ENCODE results near the gene ARAP1. TPM values are rescaled to one million over a fixed set of nuclear protein-coding genes. Genes with fewer than 3 reads are reported as not detected.
A peak's percentile ranks its signal among the peaks of the same experiment; 100 is the strongest.

Gene ARAP1
- total RNA-seq, 2 experiments from 2014 or later: 69.9 to 76.6 TPM

DNA sequence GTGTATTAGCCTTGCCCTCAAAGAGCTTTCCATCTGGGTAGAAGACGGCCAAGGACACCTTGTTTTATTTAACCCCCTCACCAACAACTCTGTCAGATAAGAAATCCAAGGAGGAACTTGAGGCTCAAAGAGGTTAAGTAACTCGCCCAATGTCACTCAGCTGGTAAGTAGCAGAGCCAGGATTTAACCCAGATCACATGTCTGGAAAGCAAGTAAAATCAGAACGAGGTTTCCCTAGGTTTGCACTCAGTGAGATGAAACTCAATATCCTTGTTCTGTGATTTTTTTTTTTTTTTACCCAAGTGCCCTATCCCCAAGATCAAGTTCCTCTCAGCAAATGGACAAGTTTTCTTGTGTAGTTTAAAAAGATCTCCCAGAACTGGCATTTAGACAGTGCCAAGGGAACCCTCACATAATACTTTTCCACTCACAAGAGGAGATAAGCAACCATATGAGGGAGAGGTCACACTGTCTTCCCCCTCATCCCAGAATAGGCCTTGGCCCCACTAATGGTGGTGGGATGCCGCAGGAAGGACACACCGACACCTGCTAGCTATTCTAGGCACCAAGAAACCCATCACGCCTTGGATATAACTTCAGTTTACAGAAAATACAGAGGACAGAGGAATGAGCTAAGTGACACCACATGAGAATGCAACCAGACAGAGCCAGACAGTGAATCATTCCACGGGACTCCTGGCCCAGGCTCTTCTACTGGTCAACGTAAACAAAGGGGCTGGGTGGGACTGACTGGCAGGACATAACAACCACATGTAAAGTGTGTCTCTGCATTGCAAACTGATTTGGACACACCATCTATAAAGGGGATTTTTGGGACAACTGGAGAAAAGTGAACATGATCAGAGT lies 8.6 kb upstream of the ARAP1 start:
- H3K9me3 Mint-ChIP-seq (ENCODE audit: low read depth): no peaks in the 10 kb centered on the region
- no peak overlapping the region for H3K4me3 Mint-ChIP-seq
- intact Hi-C loops (cut with DNase I, micrococcal nuclease): no loop called here
- H3K4me1 Mint-ChIP-seq: peaks cover 17% of the 10 kb centered on the region
- DNase-seq: no peak
- no peak overlapping the region for H3K27ac Mint-ChIP-seq
- ATAC-seq: no peak
- H3K27me3 Mint-ChIP-seq: no peaks in the 10 kb centered on the region
- POLR2A ChIA-PET: interaction anchor here (0.6 kb wide), 1 partner anchor 486 kb away, joined by 3 read pairs; no protein-coding TSS in a partner anchor
- peaks cover 2% of the 10 kb centered on the region for H3K36me3 Mint-ChIP-seq (ENCODE audit: low read depth)
- CTCF ChIA-PET: no interaction called here

DNA sequence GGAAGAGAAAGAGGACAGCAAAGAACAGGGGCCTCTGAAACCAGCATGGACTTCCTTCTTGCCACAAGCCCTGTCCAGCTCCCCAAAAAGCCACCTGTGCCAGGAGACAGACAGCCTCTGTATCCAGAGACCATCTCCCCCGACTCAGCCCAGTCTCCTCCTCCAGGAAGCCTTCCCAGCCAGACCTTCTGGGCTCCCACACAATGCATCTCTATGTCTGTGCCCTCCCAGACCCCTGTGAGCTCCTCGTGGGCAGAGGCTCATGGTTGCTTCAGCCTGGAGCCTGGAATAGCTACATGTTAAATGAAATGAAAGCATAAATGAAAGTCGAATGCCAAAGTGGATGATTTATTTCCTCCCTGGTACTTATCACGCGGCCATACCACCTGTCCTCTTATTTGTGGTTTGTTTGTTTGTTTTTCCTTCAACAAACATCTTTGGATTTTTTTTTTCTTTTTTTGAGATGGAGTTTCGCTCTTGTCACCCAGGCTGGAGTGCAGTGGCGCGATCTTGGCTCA lies 7.3 kb upstream of the ARAP1 start:
- ChIA-PET CTCF (no interaction called here), POLR2A (no interaction called here)
- Mint-ChIP-seq H3K4me1 (peaks cover 17% of the 10 kb centered on the region), H3K27ac (no peak overlapping the region), H3K27me3 (no peaks in the 10 kb centered on the region), H3K36me3 (ENCODE audit: low read depth) (peaks cover 2% of the 10 kb centered on the region), H3K9me3 (ENCODE audit: low read depth) (no peaks in the 10 kb centered on the region), H3K4me3 (no peak overlapping the region)
- intact Hi-C loops (cut with DNase I, micrococcal nuclease): no loop called here
- ATAC-seq (no peak), DNase-seq (no peak)

DNA sequence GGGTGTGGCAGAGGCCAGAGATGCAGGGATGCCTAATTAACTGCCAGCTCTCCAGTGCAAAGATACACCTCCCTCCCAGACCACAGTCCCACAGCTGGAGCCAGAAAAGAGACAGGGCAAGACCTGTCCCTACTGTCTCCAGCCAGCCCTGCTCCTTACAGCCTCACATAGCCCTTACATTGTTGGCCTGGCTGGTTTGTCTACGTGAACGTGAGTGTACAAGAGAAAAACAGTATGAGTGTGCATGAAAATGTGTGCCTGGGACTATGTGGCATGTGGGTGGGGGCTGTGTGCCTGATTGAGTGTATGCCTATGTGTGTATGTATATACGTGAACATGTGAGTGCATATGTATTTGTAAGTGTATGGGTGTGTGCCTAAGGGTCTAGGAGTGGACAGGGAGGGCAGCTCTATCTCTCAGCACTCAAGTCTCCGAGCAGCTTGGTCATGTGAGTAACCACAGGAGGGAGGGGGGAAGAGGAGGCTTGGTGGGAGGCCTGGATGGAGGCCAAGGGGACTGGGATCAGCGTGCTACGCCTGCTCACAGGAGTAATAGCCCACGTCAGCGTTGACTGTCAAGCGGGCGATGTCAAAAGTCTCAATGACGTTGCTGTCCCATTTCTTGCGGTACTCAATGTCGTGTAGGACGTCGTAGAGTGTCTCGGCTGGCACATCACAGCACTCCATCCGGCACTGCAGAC lies 6.6 kb upstream of the ARAP1 start:
- POLR2A ChIA-PET: no interaction called here
- ATAC-seq (no peak), DNase-seq (no peak)
- H3K27ac Mint-ChIP-seq: no peak overlapping the region
- H3K36me3 Mint-ChIP-seq (ENCODE audit: low read depth): peaks cover 2% of the 10 kb centered on the region
- H3K4me3 Mint-ChIP-seq: no peak overlapping the region
- CTCF ChIA-PET: no interaction called here
- H3K9me3 Mint-ChIP-seq (ENCODE audit: low read depth): no peaks in the 10 kb centered on the region
- intact Hi-C loops (cut with DNase I, micrococcal nuclease): no loop called here
- peaks cover 17% of the 10 kb centered on the region for H3K4me1 Mint-ChIP-seq
- H3K27me3 Mint-ChIP-seq: no peaks in the 10 kb centered on the region

DNA sequence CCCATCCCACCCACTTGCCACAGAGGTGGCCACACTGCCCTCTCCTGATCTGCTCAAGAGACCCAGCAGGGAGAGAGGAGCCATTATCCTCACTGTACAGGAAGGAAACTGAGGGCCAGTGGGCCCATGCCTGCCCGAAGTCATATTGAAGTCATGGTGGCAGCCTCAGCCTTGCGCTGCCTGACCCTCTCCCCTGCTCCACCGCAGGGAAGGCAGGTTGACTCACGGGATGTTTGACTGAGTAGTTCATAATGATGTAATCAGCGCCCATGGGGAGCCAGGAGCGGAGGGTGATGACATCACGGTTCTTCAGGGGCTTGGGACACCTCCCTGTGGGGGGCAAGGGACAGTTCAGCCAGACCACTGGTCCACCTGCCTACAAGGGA lies 6.1 kb upstream of the ARAP1 start:
- H3K27me3 Mint-ChIP-seq: no peaks in the 10 kb centered on the region
- DNase-seq: no peak
- intact Hi-C loops (cut with DNase I, micrococcal nuclease): no loop called here
- H3K4me1 Mint-ChIP-seq: peaks cover 15% of the 10 kb centered on the region
- CTCF ChIA-PET: no interaction called here
- no peak for ATAC-seq
- no peak overlapping the region for H3K4me3 Mint-ChIP-seq
- POLR2A ChIA-PET: no interaction called here
- H3K27ac Mint-ChIP-seq: no peak overlapping the region
- H3K36me3 Mint-ChIP-seq (ENCODE audit: low read depth): peaks cover 2% of the 10 kb centered on the region
- H3K9me3 Mint-ChIP-seq (ENCODE audit: low read depth): no peaks in the 10 kb centered on the region

DNA sequence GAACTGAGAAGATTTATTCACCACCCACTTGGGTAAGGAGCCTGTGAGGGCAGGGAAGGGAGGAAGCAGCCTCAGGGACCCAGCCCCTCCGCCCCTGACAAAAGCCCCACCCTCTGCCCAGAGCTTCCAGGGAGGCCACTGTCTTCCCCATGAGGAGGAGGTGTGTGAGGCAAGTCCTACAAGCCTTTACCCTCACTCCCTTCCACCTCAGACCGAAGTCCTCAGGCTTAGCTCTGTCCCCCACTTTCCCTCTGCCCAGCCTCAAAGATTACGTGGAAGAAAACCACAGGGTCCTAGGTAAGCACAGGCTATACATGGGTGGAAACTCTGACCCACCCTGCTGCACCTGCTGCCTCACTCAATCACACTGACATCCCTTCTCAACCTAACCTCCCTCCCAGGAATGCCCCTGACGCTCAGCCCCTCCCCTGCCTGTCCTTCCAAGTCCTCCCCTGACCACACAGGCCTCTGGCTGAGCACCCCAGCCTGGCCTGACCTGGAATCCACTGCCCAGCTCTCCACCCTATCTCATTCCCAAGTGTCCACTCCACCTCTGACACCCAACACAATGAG lies 3.6 kb upstream of the ARAP1 start:
- CTCF ChIA-PET: no interaction called here
- peaks cover 2% of the 10 kb centered on the region for H3K36me3 Mint-ChIP-seq (ENCODE audit: low read depth)
- no peaks in the 10 kb centered on the region for H3K9me3 Mint-ChIP-seq (ENCODE audit: low read depth)
- DNase-seq: no peak
- H3K27me3 Mint-ChIP-seq: no peaks in the 10 kb centered on the region
- no peak overlapping the region for H3K27ac Mint-ChIP-seq
- H3K4me3 Mint-ChIP-seq: no peak overlapping the region
- peaks cover 19% of the 10 kb centered on the region for H3K4me1 Mint-ChIP-seq
- no peak for ATAC-seq
- intact Hi-C loops (cut with DNase I, micrococcal nuclease): no loop called here
- POLR2A ChIA-PET: no interaction called here

DNA sequence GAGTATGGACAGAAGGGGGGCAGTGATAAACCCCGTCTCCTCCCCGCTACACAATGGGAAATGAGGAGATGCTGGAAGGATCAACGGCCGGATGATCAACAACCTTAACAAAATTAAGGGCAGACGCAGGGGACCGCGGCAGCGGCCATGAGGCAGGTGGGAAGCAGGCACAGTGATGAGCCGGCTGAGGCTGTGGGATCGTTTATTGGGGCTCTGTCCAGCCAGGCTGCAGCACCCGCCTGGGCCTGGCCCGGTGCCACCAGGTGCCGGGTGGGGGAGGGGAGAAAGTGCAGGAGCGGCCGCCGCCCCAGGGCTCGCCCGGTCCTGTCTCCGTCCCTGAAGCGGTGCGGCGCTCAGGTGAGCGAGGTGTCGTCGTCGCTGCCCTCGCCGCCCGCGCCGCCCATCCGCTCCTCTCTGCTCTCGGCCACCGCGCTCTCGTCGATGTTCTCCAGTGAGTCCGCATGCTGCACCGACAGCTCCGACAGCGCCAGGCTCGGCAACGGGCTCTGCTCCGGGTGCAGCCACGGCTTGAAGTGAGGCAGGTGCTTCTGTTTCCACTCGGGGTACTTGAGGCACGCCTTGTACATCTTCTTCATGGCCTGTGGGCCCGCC lies 2.4 kb upstream of the ARAP1 start:
- ATAC-seq (no peak), DNase-seq (no peak)
- POLR2A ChIA-PET: no interaction called here
- H3K27me3 Mint-ChIP-seq: no peaks in the 10 kb centered on the region
- H3K36me3 Mint-ChIP-seq (ENCODE audit: low read depth): peaks cover 2% of the 10 kb centered on the region
- CTCF ChIA-PET: no interaction called here
- intact Hi-C loops (cut with DNase I, micrococcal nuclease): no loop called here
- H3K4me1 Mint-ChIP-seq: peaks cover 28% of the 10 kb centered on the region
- no peak overlapping the region for H3K27ac Mint-ChIP-seq
- no peaks in the 10 kb centered on the region for H3K9me3 Mint-ChIP-seq (ENCODE audit: low read depth)
- H3K4me3 Mint-ChIP-seq: no peak overlapping the region

DNA sequence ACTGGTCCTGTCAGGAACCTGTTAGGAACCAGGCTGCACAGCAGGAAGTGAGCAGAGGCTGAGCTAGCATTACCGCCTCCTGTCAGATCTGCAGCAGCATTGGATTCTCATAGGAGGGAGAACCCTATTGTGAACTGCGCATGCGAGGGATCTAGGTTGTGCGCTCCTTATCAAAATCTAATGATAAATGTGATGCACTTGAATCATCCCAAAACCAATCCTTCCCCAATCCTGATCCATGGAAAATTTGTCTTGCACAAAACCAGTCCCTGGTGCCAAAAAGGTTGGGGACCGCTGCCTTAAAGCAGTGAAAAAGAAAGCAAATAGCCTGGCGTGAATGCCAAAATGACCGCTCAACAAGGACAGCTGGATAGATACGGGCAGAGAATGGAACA lies 1.9 kb upstream of the ARAP1 start:
- CTCF ChIA-PET: no interaction called here

DNA sequence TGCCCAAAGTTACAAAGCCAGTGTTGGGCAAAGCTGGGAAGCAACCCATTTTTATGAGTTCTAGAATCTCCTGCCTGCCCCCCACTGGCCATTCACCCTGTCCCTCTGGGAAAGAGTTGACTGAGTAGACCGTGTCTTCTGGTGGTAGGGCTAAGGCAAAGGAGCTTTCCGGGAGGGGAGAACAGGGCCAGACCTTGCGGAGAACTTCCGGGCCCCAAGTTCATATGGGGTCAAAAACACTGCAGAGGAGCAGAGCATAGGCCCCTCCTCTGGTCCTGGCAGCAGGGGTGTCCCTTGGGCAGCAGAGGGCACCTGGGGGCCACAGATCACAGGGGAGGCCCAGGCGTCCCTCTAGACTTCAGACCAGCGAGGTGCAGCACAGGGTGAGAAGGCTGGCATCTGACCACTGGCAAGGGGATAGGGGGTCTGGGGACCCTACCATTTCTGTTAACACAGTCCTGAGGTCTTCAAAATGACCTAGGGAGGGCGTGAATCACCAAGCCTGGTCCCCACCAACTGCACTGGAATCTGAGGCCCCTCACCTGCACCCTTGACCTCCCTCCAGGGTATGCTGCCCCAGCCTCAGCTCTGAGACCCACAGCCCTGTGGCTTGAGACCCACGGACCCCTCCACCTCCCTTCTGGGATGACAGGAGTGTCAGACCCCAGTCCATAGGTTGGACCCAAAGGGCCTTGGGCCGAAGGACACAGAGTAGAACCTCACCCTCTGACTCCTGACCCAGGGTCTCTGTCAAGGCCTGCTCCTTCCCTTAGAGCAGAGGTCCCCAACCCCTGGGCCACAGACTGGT lies 1.3 kb upstream of the ARAP1 start:
- intact Hi-C loops (cut with DNase I, micrococcal nuclease): loop anchor here in 1 of 2 experiments (2.0 kb wide), 2 partner anchors 17 to 41 kb away; partner anchors contain the start of gene STARD10
- CTCF ChIA-PET: interaction anchor here (0.8 to 0.9 kb wide), 2 partner anchors 28 to 41 kb away, joined by 3 to 5 read pairs; partner anchors contain the start of gene STARD10
- Mint-ChIP-seq H3K27me3 (no peaks in the 10 kb centered on the region), H3K4me1 (peaks cover 38% of the 10 kb centered on the region), H3K36me3 (ENCODE audit: low read depth) (peaks cover 2% of the 10 kb centered on the region), H3K9me3 (ENCODE audit: low read depth) (no peaks in the 10 kb centered on the region), H3K27ac (no peak overlapping the region), H3K4me3 (no peak overlapping the region)
- no peak for ATAC-seq
- no peak for DNase-seq
- POLR2A ChIA-PET: no interaction called here

More for the DNA sequence above, 1.9 kb upstream of the ARAP1 start:
- ATAC-seq: no peak
- peaks cover 2% of the 10 kb centered on the region for H3K36me3 Mint-ChIP-seq (ENCODE audit: low read depth)
- POLR2A ChIA-PET: no interaction called here
- H3K27me3 Mint-ChIP-seq: no peaks in the 10 kb centered on the region
- no peak overlapping the region for H3K27ac Mint-ChIP-seq
- H3K9me3 Mint-ChIP-seq (ENCODE audit: low read depth): no peaks in the 10 kb centered on the region
- intact Hi-C loops (cut with DNase I, micrococcal nuclease): no loop called here
- H3K4me1 Mint-ChIP-seq: peaks cover 32% of the 10 kb centered on the region
- no peak for DNase-seq
- no peak overlapping the region for H3K4me3 Mint-ChIP-seq

DNA sequence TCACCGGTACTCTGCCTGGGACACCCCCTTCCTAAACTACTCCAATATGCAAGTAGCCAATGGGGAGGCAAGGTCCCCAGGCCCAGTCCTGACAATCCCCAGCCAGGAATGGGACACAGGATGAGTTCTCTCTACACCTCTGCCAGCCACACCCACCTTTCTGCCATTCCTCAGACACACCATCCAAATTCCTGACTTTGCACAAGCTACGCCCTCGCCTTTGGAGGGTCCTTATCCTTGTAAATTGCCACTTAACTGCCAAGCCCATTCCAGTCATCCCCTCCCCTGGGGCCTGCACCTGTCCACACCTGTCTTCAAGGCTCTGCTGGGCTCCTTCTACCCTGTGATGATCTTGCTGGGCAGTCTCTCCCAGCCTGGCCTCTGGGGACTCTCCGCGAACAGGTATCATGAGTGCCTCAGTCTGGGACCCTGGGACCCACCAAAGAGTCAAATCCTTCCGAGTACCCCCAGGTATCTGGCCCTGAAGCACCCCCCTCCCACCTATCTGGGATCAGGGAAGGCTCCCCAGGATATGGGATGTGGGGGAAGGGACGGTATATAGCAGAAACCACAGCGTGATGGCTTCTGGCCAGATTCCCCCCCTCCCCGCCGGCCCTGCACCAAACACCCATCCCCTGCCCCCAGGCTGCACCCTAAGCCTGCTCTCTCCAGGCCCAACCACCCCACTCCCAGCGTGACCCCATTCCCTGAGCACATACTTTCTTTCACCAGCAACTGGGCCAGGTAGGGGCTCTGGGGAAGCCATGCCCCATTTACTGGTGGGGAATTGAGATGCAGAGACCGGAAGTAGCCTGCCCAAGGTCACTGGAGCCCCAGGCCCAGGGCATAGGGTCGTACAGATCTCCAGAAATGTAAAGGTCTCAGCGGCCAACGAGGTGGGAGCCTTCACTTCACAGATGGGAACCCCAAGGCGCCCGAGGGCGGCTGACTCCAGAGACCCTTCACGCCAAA lies 806 bp downstream of the ARAP1 start:
- Mint-ChIP-seq H3K4me3 (peak overlapping the region; percentile 95), H3K27me3 (no peaks in the 10 kb centered on the region), H3K36me3 (ENCODE audit: low read depth) (no peaks in the 10 kb centered on the region), H3K4me1 (peaks cover 39% of the 10 kb centered on the region), H3K9me3 (ENCODE audit: low read depth) (no peaks in the 10 kb centered on the region), H3K27ac (peak overlapping the region; percentile 55)
- ATAC-seq (no peak), DNase-seq (no peak)
- intact Hi-C loops (cut with DNase I, micrococcal nuclease): loop anchor here (1.0 to 2.0 kb wide), 8 partner anchors 15 to 391 kb away; partner anchors contain the start of genes ATG16L2 (in 1 of the 2), FCHSD2 (in 1 of the 2) and STARD10 (in 1 of the 2)
- ChIA-PET CTCF (interaction anchor here (0.6 to 1.5 kb wide), 3 partner anchors 24 to 62 kb away, joined by 3 to 5 read pairs (median 3); no protein-coding TSS in a partner anchor), POLR2A (no interaction called here)

DNA sequence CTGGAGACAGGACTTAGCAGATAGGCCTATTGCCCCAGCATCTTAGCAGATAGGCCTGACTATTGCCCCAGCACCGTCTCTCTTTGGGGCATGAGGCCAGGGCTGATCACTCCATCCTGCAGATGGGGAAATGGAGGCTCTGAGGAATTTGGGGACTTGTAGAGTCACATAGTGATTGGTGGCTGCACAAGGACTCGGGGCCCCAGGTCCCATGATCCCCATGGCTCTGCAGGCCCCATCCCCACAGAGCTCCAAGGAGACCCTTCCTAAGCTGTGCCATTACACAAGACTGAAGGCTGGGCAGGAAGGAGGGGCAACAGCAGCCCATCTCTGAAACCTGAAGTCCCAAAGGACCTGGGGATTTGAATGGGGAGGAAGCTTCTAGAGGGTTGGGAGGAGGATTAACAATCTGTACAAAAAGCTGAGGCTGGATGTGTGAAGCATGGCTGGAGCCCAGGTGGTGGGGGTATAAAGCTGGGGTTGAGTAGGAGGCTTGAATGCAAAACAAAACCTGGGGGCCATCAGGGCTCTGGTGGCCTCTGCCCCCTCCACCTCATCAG lies 1.6 kb downstream of the ARAP1 start:
- CTCF ChIA-PET: interaction anchor here (0.6 to 1.5 kb wide), 3 partner anchors 23 to 62 kb away, joined by 3 to 5 read pairs (median 3); no protein-coding TSS in a partner anchor
- DNase-seq: no peak
- peak overlapping the region; percentile 95 for H3K4me3 Mint-ChIP-seq
- no peak overlapping the region for H3K27ac Mint-ChIP-seq
- H3K9me3 Mint-ChIP-seq (ENCODE audit: low read depth): no peaks in the 10 kb centered on the region
- peaks cover 39% of the 10 kb centered on the region for H3K4me1 Mint-ChIP-seq
- intact Hi-C loops (cut with DNase I, micrococcal nuclease): no loop called here
- no peaks in the 10 kb centered on the region for H3K27me3 Mint-ChIP-seq
- no peak for ATAC-seq
- no peaks in the 10 kb centered on the region for H3K36me3 Mint-ChIP-seq (ENCODE audit: low read depth)
- POLR2A ChIA-PET: no interaction called here

All from activated CD4-positive, alpha-beta T cell treated with anti-CD3 and anti-CD28 coated beads for 36 hours (primary cell).